Fibroblast of lung (primary cell): Measurements from ENCODE around the gene NBR1.
"Not testable (repeated sequence)": the region's sequence is repeated elsewhere in the genome, so short reads cannot be mapped to it uniquely, and the experiment has no call there.

Experiments
- CTCF ChIP-seq, 2 donors: IDR thresholded peaks in 1 of 2; conservative IDR thresholded peaks in 1 of 2; 1 replicate in 1 of 2; 2 replicates in 1 of 2; pipeline ENCODE4 v1.5.1; 2011 to 2012; ENCODE audit warnings: low read length in 2 of 2, control low read depth in 1 of 2, inconsistent platforms in 1 of 2, low read depth in 1 of 2, mild to moderate bottlenecking in 1 of 2
- EZH2 ChIP-seq: IDR thresholded peaks from 2 replicates; pipeline ENCODE4 v1.5.1; 2012; ENCODE audit warnings: low read length, control low read depth, mild to moderate bottlenecking; ENCODE audit errors: missing control alignments

- not testable (repeated sequence) for TF ChIP-seq CTCF (conservative IDR thresholded peaks at IDR 0.05 in 1 of 2, IDR thresholded peaks at IDR 0.05 in 1 of 2; ENCODE audit: low read depth in 1 of 2, low read length in 2 of 2); EZH2
Observed at GRCh38 chr17:43231205-43232020, 60.4 kb downstream of the NBR1 start.
